Endothelial cell of umbilical vein (primary cell): ENCODE results near the gene CEP20. TPM values are rescaled to one million over a fixed set of nuclear protein-coding genes. Genes with fewer than 3 reads are reported as not detected.
A peak's percentile ranks its signal among the peaks of the same experiment; 100 is the strongest.

Experiments used
- BruUV-seq: library from RNA; stranded (reverse); fragments of 400-500 nt; replicated peaks from 2 replicates; lab custom pipeline; 2021; lab: Mats Ljungman, UMichigan
- CTCF ChIA-PET: fragments of 300-600, 350-600 bp; sonication (Branson Sonifier 250); formaldehyde crosslinking; loops from one replicate; lab custom pipeline; 2021; ENCODE audit warnings: antibody characterized with exemption, inconsistent platforms; lab: Charles Lee
- POLR2A ChIA-PET: fragments of 300-600, 350-600 bp; sonication (Branson Sonifier 250); formaldehyde crosslinking; loops from one replicate; lab custom pipeline; 2021; ENCODE audit warnings: antibody characterized with exemption, inconsistent platforms; lab: Charles Lee
- DNase-seq: peaks from one replicate; pipeline ENCODE4 v3.0.0-alpha.2; 2011; ENCODE audit warnings: low read depth, low spot score
- FAIRE-seq: peaks from 2 replicates; lab custom pipeline; 2011; peaks lifted over from hg19 to GRCh38; lab: Jason Lieb, UNC
- H2AFZ ChIP-seq: 2 replicates; pipeline ENCODE4 v1.6.0; 2012; ENCODE audit warnings: low read depth, low read length, control low read depth, inconsistent platforms
- H3K27ac ChIP-seq: 2 replicates; pipeline ENCODE4 v1.5.1; 2011; ENCODE audit warnings: low read depth, mild to moderate bottlenecking, control low read depth, low read length, moderate library complexity; ENCODE audit not compliant: insufficient read depth
- H3K27me3 ChIP-seq, 2 experiments: 2 replicates each; pipeline versions ENCODE4 v1.6.0 to v1.6.1; 2011; ENCODE audit warnings: low read length in 2 of 2, mixed read lengths in 1 of 2; ENCODE audit not compliant: control insufficient read depth in 2 of 2, insufficient read depth in 2 of 2
- H3K36me3 ChIP-seq, 2 experiments: 2 replicates in 1 of 2; 3 replicates in 1 of 2; pipeline ENCODE4 v1.5.1; 2011; ENCODE audit warnings: low read length in 2 of 2, mild to moderate bottlenecking in 1 of 2, moderate library complexity in 1 of 2; ENCODE audit not compliant: control insufficient read depth in 2 of 2, insufficient read depth in 2 of 2; ENCODE audit errors: extremely low read depth in 1 of 2
- H3K4me1 ChIP-seq: 3 replicates; pipeline ENCODE4 v1.5.1; 2011; ENCODE audit warnings: mild to moderate bottlenecking, low read length; ENCODE audit not compliant: control insufficient read depth, insufficient read depth; ENCODE audit errors: extremely low read depth
- H3K4me2 ChIP-seq: 2 replicates; pipeline ENCODE4 v1.6.1; 2011; ENCODE audit warnings: low read length, control low read depth, mixed read lengths; ENCODE audit not compliant: insufficient read depth
- H3K4me3 ChIP-seq, 3 experiments: fragments of 200-600 bp in 1 of 3; sonication (generic), shearing (Covaris generic) in 1 of 3; replicated peaks in 1 of 3; 2 replicates each; pipeline ENCODE4 v1.5.1; 2011 to 2016; ENCODE audit warnings: control low read depth in 3 of 3, low read length in 3 of 3, mild to moderate bottlenecking in 2 of 3, inconsistent platforms in 1 of 3, low read depth in 1 of 3, moderate library complexity in 1 of 3; ENCODE audit not compliant: insufficient read depth in 1 of 3
- H3K79me2 ChIP-seq: 2 replicates; pipeline ENCODE4 v1.6.0; 2012; ENCODE audit warnings: low read length, inconsistent platforms; ENCODE audit not compliant: control insufficient read depth, insufficient read depth
- H3K9ac ChIP-seq: replicated peaks from 2 replicates; pipeline ENCODE3; 2011; ENCODE audit warnings: low read length, control low read depth; ENCODE audit not compliant: insufficient read depth; ENCODE audit errors: extremely low read depth
- H3K9me1 ChIP-seq: replicated peaks from 3 replicates; pipeline ENCODE4 v1.6.0; 2011; ENCODE audit warnings: mild to moderate bottlenecking, low read length; ENCODE audit not compliant: control insufficient read depth, insufficient read depth; ENCODE audit errors: extremely low read depth
- H3K9me3 ChIP-seq: replicated peaks from 2 replicates; pipeline ENCODE4 v1.5.1; 2012; ENCODE audit warnings: low read length, inconsistent platforms; ENCODE audit not compliant: control insufficient read depth, insufficient read depth
- H4K20me1 ChIP-seq: replicated peaks from 2 replicates; pipeline ENCODE3; 2011; ENCODE audit warnings: mild to moderate bottlenecking, low read length; ENCODE audit not compliant: control insufficient read depth, insufficient read depth; ENCODE audit errors: extremely low read depth
- CTCF ChIP-seq, 2 donors: IDR thresholded peaks; 1 replicate in 1 of 2; 2 replicates in 1 of 2; pipeline ENCODE4 v1.5.1; 2011; ENCODE audit warnings: low read length in 2 of 2, mild to moderate bottlenecking in 2 of 2, moderate library complexity in 2 of 2, control low read depth in 1 of 2, inconsistent platforms in 1 of 2, low read depth in 1 of 2; ENCODE audit not compliant: insufficient read depth in 1 of 2; ENCODE audit errors: extremely low read depth in 1 of 2
- EZH2 ChIP-seq: IDR thresholded peaks from 2 replicates; pipeline ENCODE4 v1.6.1; 2012; ENCODE audit warnings: borderline replicate concordance, low read depth, mild to moderate bottlenecking, moderate library complexity, low read length, inconsistent platforms; ENCODE audit not compliant: severe bottlenecking
- FOS ChIP-seq: IDR thresholded peaks from 2 replicates; pipeline ENCODE4 v1.6.1; 2011; ENCODE audit warnings: mild to moderate bottlenecking, low read length, moderate library complexity, borderline replicate concordance; ENCODE audit not compliant: insufficient read depth
- MAX ChIP-seq: IDR thresholded peaks from 2 replicates; pipeline ENCODE4 v1.6.1; 2011; ENCODE audit not compliant: insufficient read depth, insufficient read length
- MYC ChIP-seq: IDR thresholded peaks from one replicate; pipeline ENCODE4 v1.6.1; 2011; ENCODE audit warnings: mild to moderate bottlenecking, low read depth, low read length
- POLR2AphosphoS5 ChIP-seq: IDR thresholded peaks from 2 replicates; pipeline ENCODE4 v1.6.1; 2012; ENCODE audit warnings: low read depth, mild to moderate bottlenecking, control low read depth, low read length, moderate library complexity; ENCODE audit not compliant: insufficient read depth
- dilution Hi-C: fragments of 300-500 bp; cut with MboI; formaldehyde crosslinking; loops from one replicate; pipeline ENCODE4 v1.15.0; 2019; ENCODE audit warnings: low sequenced_read_pairs; ENCODE audit not compliant: extremely low pct_ligation_motif_present
- intact Hi-C: fragments of 100-400 bp; cut with micrococcal nuclease; formaldehyde crosslinking; loops from one replicate; pipeline ENCODE4 v1.10.0; 2022
- polyA plus RNA-seq, 4 experiments: library from polyadenylated mRNA; depleted of rRNA in 3 of 4; stranded (reverse) in 3 of 4; unstranded in 1 of 4; fragments of >200 nt; gene quantifications; 2 replicates each; pipeline versions ENCODE4 v1.2.1 to v1.2.3, GENCODE V29; 2011 to 2012; ENCODE audit warnings: missing spikeins in 1 of 4
- total RNA-seq: library from RNA; stranded (reverse); gene quantifications from 2 replicates; pipeline ENCODE4 v1.2.3, GENCODE V29; 2021

The CEP20 gene
- total and polyA plus RNA-seq, 2 donors (not counting 3 experiments of a cell fraction or from before 2014, with no cell fraction given): 9.5 to 28.0 TPM

- POLR2A ChIA-PET: no interaction called here
- H2AFZ ChIP-seq: no peak overlapping the region
Measured at GRCh38 chr16:15858921-15859668, 29.3 kb downstream of the CEP20 start.

GRCh38 chr16:15857724-15858560, 30.5 kb downstream of the CEP20 start:
- dilution Hi-C loops (no loop called here), intact Hi-C loops (no loop called here)
- H3K27me3 ChIP-seq: peaks cover 36 to 38% of the 10 kb centered on the region in 2 experiments
- H3K4me2 ChIP-seq: peak overlapping the region; percentile 53
- no peaks in the 10 kb centered on the region for H3K9me3 ChIP-seq
- DNase-seq (peak; percentile 22), FAIRE-seq (peak; percentile 74)
- H2AFZ ChIP-seq: peak overlapping the region; percentile 94
- no peaks in the 10 kb centered on the region for H3K9me1 ChIP-seq
- no peak overlapping the region for H3K9ac ChIP-seq
- H3K27ac ChIP-seq: no peak overlapping the region
- H4K20me1 ChIP-seq: no peaks in the 10 kb centered on the region
- TF ChIP-seq MAX: no peak
- no peak for TF ChIP-seq CTCF (IDR thresholded peaks at IDR 0.05; ENCODE audit: extremely low read depth in 1 of 2, insufficient read depth in 1 of 2, low read depth in 1 of 2, low read length in 2 of 2)
- peak; percentile 82 for TF ChIP-seq EZH2
- ChIA-PET CTCF (interaction anchor here (1.3 kb wide), 1 partner anchor 36 kb away, joined by 4 read pairs; no protein-coding TSS in a partner anchor), POLR2A (interaction anchor here (0.7 kb wide), 1 partner anchor 348 kb away, joined by 3 read pairs; no protein-coding TSS in a partner anchor)
- BruUV-seq: no TSS peak
- H3K36me3 ChIP-seq: no peaks in the 10 kb centered on the region
- peaks cover 11% of the 10 kb centered on the region for H3K4me1 ChIP-seq
- no peaks in the 10 kb centered on the region for H3K79me2 ChIP-seq
- peak overlapping the region; percentile 4 to 44 (median 38) for H3K4me3 ChIP-seq

More at GRCh38 chr16:15858921-15859668, 29.3 kb downstream of the CEP20 start:
- Histone ChIP-seq H3K4me2 (no peak overlapping the region), H3K27me3 (peaks cover 36% of the 10 kb centered on the region in 2 experiments), H3K9me3 (no peaks in the 10 kb centered on the region), H4K20me1 (no peaks in the 10 kb centered on the region), H3K4me3 (no peak overlapping the region), H3K79me2 (no peaks in the 10 kb centered on the region), H3K9me1 (no peaks in the 10 kb centered on the region), H3K36me3 (no peaks in the 10 kb centered on the region), H3K4me1 (peaks cover 11% of the 10 kb centered on the region), H3K27ac (no peak overlapping the region), H3K9ac (no peak overlapping the region)
- BruUV-seq: no TSS peak
- intact Hi-C loops: no loop called here
- dilution Hi-C loops: no loop called here
- CTCF ChIA-PET: interaction anchor here (0.6 to 1.9 kb wide), 4 partner anchors 10 to 47 kb away, joined by 3 to 9 read pairs (median 4); no protein-coding TSS in a partner anchor
- TF ChIP-seq MYC: no peak
- no peak for TF ChIP-seq EZH2
- no peak for TF ChIP-seq POLR2AphosphoS5
- no peak for TF ChIP-seq FOS
- FAIRE-seq (no peak), DNase-seq (no peak)
